ENCODE measurements around the gene GRAP. TPM values are rescaled to one million over a fixed set of nuclear protein-coding genes. Genes with fewer than 3 reads are reported as not detected.
A peak's percentile ranks its signal among the peaks of the same experiment; 100 is the strongest.
"Not testable (repeated sequence)": the region's sequence is repeated elsewhere in the genome, so short reads cannot be mapped to it uniquely, and the experiment has no call there.

The GRAP gene
- total RNA-seq, 1 donor from 2014 or later, result 5.9 TPM

DNA sequence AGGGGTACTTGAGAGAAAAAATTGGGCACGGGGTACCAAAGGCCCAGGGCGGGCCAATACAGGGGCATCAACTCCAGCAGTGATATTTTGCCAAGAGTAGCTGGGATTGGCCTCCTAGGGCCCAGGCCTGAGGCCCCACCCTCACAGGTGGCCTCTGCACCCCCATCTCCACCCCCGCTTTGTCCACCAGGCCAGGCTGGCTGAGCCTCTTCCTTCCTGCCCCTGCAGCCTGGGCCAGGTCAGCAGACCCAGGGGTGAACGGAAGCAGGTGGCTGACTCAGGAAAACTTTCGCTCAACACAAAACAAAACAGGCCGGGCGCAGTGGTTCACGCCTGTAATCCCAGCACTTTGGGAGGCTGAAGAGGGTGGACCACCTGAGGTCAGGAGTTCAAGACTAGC is 3.7 kb downstream of the GRAP start:
- DNase-seq (ENCODE audit: low spot score), result not testable (repeated sequence)

GRCh38 chr17:19042369-19042768 is 4.4 kb downstream of the GRAP start:
- DNase-seq (ENCODE audit: low spot score), result not testable (repeated sequence)

- DNase-seq (ENCODE audit: low spot score), result peak; percentile 62
Measured at GRCh38 chr17:19041871-19042270, 4.9 kb downstream of the GRAP start.

GRCh38 chr17:19040350-19040749 is 6.4 kb downstream of the GRAP start:
- not testable (repeated sequence) for DNase-seq (ENCODE audit: low spot score)

- not testable (repeated sequence) for DNase-seq (ENCODE audit: low spot score)
Measured at GRCh38 chr17:19038730-19039129, 8.0 kb downstream of the GRAP start.

GRCh38 chr17:19038007-19038406 is 8.8 kb downstream of the GRAP start:
- DNase-seq (ENCODE audit: low spot score), result not testable (repeated sequence)

- DNase-seq (ENCODE audit: low spot score), result not testable (repeated sequence)
Measured at GRCh38 chr17:19037547-19037946, 9.2 kb downstream of the GRAP start.

DNA sequence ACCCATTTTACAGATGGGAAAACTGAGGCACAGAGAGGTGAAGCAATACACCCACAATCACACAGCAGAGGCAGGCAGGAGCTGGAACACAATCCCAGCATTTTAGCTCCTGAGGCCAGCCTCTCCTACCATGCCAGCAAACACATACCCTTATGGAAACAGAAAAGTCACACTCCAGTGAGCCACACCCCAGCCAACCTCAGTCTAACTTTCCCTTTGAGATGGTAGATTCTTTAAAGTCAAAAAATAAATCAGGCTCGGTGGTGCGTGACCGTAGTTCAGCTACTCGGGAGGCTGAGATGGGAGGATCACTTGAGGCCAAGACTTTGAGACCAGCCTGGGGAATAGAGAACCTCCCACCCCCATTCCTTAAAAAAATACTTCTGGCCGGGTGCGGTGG is 10.6 kb downstream of the GRAP start:
- not testable (repeated sequence) for DNase-seq (ENCODE audit: low spot score)

DNA sequence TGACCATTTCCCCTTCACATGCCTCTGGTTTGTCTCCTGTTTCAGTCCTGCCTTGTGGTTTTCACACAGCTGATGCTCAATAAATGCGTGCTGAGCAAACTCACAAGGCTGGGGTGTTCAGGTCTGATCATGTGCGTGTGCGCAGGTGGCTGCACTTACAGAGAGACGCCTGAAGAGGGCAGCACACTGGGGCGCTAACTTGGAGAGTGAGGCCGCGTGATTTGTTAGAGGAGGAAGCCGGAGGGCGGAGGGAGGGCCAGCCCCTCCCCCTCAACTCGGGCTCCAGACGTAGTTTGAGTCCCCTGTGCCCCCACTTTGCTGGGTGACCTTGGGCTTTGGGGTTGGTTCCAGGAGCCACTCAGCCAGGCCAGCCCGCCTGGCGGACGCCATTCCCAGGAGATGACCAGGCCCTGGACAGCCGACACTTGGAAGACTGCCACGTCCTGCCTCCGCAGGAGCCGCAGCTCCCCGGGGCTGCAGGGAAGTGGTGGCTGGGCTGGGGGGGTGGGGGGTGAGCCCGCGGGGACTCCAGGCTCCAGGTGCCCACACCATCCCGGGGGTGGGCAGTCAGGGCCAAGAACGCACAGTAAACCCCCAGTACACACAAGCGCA is 14.3 kb downstream of the GRAP start:
- DNase-seq (ENCODE audit: low spot score), result not testable (repeated sequence)

DNA sequence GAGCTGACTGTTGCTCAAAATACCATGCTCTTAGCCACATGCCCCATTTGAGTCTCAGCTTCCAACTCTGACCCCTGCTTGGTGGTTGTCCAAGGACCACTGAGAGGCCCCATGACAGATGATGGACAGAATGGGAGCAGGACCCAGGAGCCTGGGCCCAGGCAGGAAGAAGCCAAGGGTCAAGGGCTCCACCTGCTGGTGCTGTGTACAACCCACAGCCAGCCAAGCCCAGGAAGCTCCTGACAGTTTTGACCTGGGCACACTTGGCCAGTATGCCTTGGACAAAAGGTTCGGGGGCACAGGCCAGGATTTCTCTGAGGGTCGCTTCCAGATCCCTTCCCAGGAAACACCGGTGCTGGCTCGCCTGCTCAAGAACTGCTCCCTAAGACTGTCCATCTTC is 15.0 kb downstream of the GRAP start:
- DNase-seq (ENCODE audit: low spot score), result peak; percentile 90

GRCh38 chr17:19030771-19031449 is 15.8 kb downstream of the GRAP start:
- not testable (repeated sequence) for DNase-seq (ENCODE audit: low spot score)

DNA sequence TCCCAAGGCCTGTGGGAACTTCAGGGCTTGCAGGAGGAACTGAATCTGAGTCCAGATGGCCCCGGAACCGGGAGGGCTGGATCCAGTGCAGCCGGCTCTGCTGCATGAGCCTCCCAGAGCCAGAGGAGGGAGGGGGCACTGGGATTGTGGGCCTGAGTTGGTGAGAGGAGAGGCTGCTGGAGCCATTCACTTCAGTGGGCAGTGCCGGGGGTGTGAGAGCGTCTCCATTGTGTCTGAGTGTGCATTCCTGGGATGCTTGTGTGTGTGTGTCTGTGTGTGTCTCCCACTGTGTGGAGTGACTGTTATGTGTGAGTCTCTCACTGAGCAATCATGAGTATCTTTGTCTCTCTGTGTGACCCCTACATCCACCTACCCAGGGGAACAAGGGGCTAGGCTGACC is 17.0 kb downstream of the GRAP start:
- not testable (repeated sequence) for DNase-seq (ENCODE audit: low spot score)

DNA sequence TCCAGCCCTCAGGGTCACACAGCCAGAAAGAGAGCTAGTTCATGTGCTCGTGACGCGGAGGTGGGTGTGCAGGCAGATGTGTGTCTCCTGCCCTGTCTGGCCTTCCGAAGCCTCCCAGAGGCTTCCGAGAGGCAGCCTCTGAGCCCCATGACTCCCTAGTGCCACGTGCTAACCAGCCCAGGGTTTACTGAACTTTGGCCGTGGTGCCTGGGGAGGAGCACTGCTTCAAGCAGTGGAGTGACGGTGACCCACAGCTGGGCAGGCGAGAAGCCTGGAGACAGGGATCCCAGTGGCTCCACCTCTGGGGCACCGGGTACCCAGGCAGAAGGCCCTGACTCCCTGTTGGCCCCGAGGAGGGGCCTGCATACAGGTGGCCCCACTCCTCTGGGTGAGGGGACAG is 18.1 kb downstream of the GRAP start:
- not testable (repeated sequence) for DNase-seq (ENCODE audit: low spot score)

DNA sequence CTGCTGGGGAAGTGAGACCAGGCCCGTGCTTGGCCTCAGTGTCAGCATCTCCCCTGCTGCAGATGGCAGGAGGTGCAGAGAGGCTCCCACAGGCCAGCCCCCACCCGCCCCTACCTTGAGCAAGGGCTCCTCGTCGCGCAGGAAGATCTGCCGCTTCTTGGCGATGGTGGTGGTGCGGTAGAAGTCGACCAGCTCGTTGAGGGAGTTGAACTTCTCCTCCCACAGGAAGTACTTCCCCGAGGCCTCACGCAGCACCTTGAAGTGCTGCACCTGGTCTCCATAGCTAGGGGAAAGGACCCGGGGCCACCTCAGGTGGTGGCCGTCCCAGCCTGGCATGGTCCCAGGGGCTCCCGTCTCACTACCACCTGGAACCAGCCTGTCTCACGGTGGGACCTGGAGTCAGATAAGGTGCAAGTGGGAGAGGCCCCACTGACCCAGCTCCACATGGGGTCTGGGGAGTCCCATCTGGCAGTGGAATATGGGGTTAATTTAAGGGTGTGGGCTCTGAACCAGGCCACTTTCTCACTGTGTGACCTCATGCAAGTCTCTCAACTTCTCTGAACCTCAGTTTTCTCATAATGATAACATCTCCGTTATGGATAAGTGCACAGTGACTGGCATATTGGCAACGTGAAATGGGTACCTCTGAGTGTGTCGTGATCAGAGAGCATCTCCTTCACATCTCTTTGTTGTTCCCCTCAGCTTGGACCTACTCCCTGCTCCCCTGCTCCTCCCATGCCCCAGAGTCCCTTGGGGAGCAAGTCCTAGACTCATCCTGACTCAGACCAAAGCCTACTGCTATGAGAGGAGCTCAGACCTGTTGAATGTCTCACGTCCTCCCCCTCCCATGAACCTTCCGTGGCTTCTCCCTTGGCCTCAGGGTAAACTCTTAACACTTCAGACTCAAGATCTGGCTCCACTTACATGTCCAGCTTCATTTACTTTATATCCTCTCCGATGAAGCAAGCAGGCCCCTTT is 22.4 kb downstream of the GRAP start:
- no peak for DNase-seq (ENCODE audit: low spot score)

GRCh38 chr17:19023209-19023999 is 23.4 kb downstream of the GRAP start:
- DNase-seq (ENCODE audit: low spot score), result no peak

DNA sequence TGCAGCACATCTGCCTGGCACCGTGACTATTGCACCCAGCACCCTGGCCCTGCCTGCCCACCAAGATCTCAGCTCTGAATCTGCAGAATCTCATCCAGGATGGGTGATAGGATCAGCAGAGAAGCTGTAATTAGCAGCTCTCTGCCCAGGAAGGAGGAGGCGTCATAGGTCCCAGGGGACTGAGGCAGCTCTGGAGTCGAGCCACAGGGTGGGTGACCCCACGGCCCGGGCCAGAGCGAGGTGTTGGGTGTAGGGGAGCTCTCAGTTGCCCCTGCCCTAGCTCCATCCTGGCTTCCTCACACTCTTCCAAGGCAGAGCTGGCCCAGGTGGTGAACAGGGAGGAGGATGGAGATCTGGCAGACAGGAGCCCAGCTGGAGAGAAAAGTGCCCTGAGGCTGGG is 24.0 kb downstream of the GRAP start:
- no peak for DNase-seq (ENCODE audit: low spot score)

DNA sequence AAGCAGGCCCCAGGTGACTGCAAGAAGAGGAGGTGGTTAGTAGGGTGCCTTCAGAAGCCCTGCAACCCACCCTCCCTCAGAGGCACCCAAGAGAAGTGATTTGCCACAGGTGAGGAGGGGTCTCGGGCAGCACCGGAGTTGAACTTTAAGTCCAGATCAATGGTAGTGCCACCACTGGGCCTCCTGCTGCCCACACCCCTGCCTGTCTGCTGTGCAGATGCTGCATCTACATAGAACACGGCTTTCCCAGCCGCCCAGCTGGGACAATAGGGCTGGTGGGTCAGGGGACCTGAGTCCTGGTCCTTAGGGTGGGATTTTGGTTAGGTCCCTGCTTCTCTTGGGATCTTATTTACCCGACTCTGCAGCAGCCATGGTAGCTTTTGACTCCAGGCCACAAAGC is 24.6 kb downstream of the GRAP start:
- DNase-seq (ENCODE audit: low spot score), result no peak

DNA sequence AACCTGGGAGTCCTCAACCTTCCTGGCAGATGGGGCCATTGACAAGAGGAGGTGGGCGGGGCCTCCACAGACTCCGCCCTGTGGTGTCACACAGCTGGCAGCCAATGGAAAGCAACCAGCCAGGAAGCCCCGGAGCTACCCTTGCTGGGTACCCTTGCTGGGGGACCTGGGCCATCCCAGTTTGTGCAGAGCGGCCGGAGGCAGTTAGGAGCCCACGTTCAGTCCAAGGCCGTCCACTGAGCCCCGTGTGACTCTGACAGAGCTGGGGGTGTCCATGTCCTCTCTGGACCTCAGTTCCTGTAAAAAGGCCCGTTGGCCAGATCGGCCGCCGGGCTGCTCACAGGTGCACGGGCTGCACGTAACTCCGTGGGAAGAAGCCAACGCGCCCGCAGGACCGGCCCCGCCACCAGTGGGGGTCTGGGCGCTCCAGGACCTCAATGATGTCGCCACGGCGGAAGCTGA is 25.1 kb downstream of the GRAP start:
- no peak for DNase-seq (ENCODE audit: low spot score)

GRCh38 chr17:19021011-19021621 is 25.6 kb downstream of the GRAP start:
- not testable (repeated sequence) for DNase-seq (ENCODE audit: low spot score)

DNA sequence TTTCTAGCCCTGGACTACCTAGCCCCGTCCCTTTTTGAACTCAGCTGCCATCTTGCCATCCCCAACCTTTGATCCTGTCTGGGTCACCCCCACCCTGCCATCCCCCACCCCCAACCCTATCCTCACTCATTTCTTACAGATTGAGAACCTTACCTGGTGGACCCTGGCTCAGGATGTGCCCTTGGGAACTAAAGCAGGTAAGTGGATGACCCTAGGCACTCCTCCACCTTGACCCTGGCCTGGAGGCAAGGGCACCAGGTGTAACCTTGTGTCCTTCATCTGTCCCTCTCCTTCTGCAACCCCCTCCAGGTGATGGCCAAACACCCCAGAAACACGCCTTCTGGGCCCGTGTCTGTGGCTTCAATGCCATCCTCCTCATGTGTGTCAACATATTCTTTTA is 26.7 kb downstream of the GRAP start:
- DNase-seq (ENCODE audit: low spot score), result no peak

Measured in mesenteric fat pad (tissue), 1 donor.